ENCODE measurements around the gene NAT8. TPM values are rescaled to one million over a fixed set of nuclear protein-coding genes. Genes with fewer than 3 reads are reported as not detected.
"Not testable (repeated sequence)": the region's sequence is repeated elsewhere in the genome, so short reads cannot be mapped to it uniquely, and the experiment has no call there.

NAT8 gene
- total and polyA plus RNA-seq, 2 donors (not counting 3 experiments of a cell fraction or from before 2014, with no cell fraction given): 0.19 TPM; not detected in 1

DNA sequence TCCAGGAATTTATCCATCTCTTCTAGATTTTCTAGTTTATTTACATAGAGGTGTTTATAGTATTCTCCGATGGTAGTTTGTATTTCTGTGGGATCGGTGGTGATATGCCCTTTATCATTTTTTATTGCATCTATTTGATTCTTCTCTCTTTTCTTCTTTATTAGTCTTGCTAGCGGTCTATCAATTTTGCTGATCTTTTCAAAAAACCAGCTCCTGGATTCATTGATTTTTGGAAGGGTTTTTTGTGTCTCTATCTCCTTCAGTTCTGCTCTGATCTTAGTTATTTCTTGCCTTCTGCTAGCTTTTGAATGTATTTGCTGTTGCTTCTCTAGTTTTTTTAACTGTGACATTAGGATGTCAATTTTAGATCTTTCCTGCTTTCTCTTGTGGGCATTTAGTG lies 25.0 kb upstream of the NAT8 start:
- intact Hi-C loops (cut with micrococcal nuclease); BruUV-seq (replicated peaks); H4K20me1 ChIP-seq (replicated peaks; ENCODE audit: control insufficient read depth, extremely low read depth, insufficient read depth, low read length); H3K9me1 ChIP-seq (replicated peaks; ENCODE audit: control insufficient read depth, extremely low read depth, insufficient read depth, low read length); H3K27ac ChIP-seq (ENCODE audit: insufficient read depth, low read depth, low read length); H3K36me3 ChIP-seq (ENCODE audit: control insufficient read depth in 2 of 2, extremely low read depth in 1 of 2, insufficient read depth in 2 of 2, low read length in 2 of 2); H3K79me2 ChIP-seq (ENCODE audit: control insufficient read depth, insufficient read depth, low read length); DNase-seq (ENCODE audit: low read depth, low spot score); H2AFZ ChIP-seq (ENCODE audit: low read depth, low read length); POLR2A ChIA-PET; H3K4me1 ChIP-seq (ENCODE audit: control insufficient read depth, extremely low read depth, insufficient read depth, low read length); H3K4me3 ChIP-seq (replicated peaks in 1 of 3; ENCODE audit: insufficient read depth in 1 of 3, low read depth in 1 of 3, low read length in 3 of 3); H3K9ac ChIP-seq (replicated peaks; ENCODE audit: extremely low read depth, insufficient read depth, low read length); FAIRE-seq; H3K4me2 ChIP-seq (ENCODE audit: insufficient read depth, low read length); H3K9me3 ChIP-seq (replicated peaks; ENCODE audit: control insufficient read depth, insufficient read depth, low read length); H3K27me3 ChIP-seq (ENCODE audit: control insufficient read depth in 2 of 2, insufficient read depth in 2 of 2, low read length in 2 of 2); dilution Hi-C loops (cut with MboI; ENCODE audit: extremely low pct_ligation_motif_present, low sequenced_read_pairs): not testable (repeated sequence)
- CTCF ChIA-PET: interaction anchor here (1.4 kb wide), 1 partner anchor 13 kb away, joined by 4 read pairs; no protein-coding TSS in a partner anchor

DNA sequence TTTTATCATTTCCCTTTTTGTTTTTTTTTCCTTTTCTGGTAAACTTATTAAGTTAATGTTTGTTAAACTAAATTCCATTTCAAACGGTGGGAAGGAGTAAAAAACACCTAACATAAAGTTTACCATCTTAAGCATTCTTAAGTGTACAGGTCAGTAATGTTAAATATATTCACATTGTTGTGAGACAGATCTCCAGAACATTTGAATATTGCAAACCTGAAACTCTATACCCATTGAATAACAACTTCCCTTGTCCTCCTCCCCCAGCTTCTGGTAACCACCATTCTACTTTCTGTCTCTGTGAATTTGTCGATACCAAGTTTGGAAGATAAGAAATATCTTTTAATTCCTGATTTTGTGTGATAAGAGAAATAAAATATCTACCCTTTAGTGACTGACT lies 12.0 kb upstream of the NAT8 start:
- no peak for DNase-seq (ENCODE audit: low read depth, low spot score)
- no peak for FAIRE-seq
- Histone ChIP-seq H3K36me3 (ENCODE audit: control insufficient read depth in 2 of 2, extremely low read depth in 1 of 2, insufficient read depth in 2 of 2, low read length in 2 of 2) (no peaks in the 10 kb centered on the region), H3K9ac (replicated peaks; ENCODE audit: extremely low read depth, insufficient read depth, low read length) (no peak overlapping the region), H3K4me2 (ENCODE audit: insufficient read depth, low read length) (no peak overlapping the region), H3K27ac (ENCODE audit: insufficient read depth, low read depth, low read length) (no peak overlapping the region), H3K4me1 (ENCODE audit: control insufficient read depth, extremely low read depth, insufficient read depth, low read length) (no peaks in the 10 kb centered on the region), H4K20me1 (replicated peaks; ENCODE audit: control insufficient read depth, extremely low read depth, insufficient read depth, low read length) (no peaks in the 10 kb centered on the region), H3K9me1 (replicated peaks; ENCODE audit: control insufficient read depth, extremely low read depth, insufficient read depth, low read length) (no peaks in the 10 kb centered on the region), H3K4me3 (replicated peaks in 1 of 3; ENCODE audit: insufficient read depth in 1 of 3, low read depth in 1 of 3, low read length in 3 of 3) (no peak overlapping the region), H3K79me2 (ENCODE audit: control insufficient read depth, insufficient read depth, low read length) (no peaks in the 10 kb centered on the region), H3K27me3 (ENCODE audit: control insufficient read depth in 2 of 2, insufficient read depth in 2 of 2, low read length in 2 of 2) (peaks cover 11 to 12% of the 10 kb centered on the region in 2 experiments), H2AFZ (ENCODE audit: low read depth, low read length) (no peak overlapping the region), H3K9me3 (replicated peaks; ENCODE audit: control insufficient read depth, insufficient read depth, low read length) (no peaks in the 10 kb centered on the region)
- TF ChIP-seq EZH2 (IDR thresholded peaks at IDR 0.05; ENCODE audit: borderline replicate concordance, low read depth, low read length, severe bottlenecking) (no peak), JUN (IDR thresholded peaks at IDR 0.05; ENCODE audit: borderline replicate concordance, insufficient read depth, insufficient read length, low read depth) (no peak), GATA2 (IDR thresholded peaks at IDR 0.05; ENCODE audit: insufficient read depth, insufficient read length, low read depth, low read length) (no peak), FOS (IDR thresholded peaks at IDR 0.05; ENCODE audit: borderline replicate concordance, insufficient read depth, low read length) (no peak), MYC (IDR thresholded peaks at IDR 0.05; ENCODE audit: low read depth, low read length) (no peak), POLR2A (IDR thresholded peaks at IDR 0.05; ENCODE audit: low read depth, low read length) (no peak)
- TF ChIP-seq, protein P1, sequence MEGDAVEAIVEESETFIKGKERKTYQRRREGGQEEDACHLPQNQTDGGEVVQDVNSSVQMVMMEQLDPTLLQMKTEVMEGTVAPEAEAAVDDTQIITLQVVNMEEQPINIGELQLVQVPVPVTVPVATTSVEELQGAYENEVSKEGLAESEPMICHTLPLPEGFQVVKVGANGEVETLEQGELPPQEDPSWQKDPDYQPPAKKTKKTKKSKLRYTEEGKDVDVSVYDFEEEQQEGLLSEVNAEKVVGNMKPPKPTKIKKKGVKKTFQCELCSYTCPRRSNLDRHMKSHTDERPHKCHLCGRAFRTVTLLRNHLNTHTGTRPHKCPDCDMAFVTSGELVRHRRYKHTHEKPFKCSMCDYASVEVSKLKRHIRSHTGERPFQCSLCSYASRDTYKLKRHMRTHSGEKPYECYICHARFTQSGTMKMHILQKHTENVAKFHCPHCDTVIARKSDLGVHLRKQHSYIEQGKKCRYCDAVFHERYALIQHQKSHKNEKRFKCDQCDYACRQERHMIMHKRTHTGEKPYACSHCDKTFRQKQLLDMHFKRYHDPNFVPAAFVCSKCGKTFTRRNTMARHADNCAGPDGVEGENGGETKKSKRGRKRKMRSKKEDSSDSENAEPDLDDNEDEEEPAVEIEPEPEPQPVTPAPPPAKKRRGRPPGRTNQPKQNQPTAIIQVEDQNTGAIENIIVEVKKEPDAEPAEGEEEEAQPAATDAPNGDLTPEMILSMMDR (IDR thresholded peaks at IDR 0.05; ENCODE audit: extremely low read depth in 1 of 2, insufficient read depth in 1 of 2, low read depth in 1 of 2, low read length in 2 of 2): no peak
- TF ChIP-seq, protein P2, sequence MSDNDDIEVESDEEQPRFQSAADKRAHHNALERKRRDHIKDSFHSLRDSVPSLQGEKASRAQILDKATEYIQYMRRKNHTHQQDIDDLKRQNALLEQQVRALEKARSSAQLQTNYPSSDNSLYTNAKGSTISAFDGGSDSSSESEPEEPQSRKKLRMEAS (IDR thresholded peaks at IDR 0.05; ENCODE audit: insufficient read depth, insufficient read length): no peak
- ChIA-PET CTCF (no interaction called here), POLR2A (no interaction called here)
- BruUV-seq (replicated peaks): no TSS peak
- intact Hi-C loops (cut with micrococcal nuclease): no loop called here
- dilution Hi-C loops (cut with MboI; ENCODE audit: extremely low pct_ligation_motif_present, low sequenced_read_pairs): no loop called here

Measured in endothelial cell of umbilical vein (primary cell).